ENCODE results near the gene FN1.

Gene FN1

GRCh38 chr2:215382480-215382879 is 53.4 kb downstream of the FN1 start:
- DNase-seq (ENCODE audit: low spot score): no peak

GRCh38 chr2:215382011-215382410 is 53.9 kb downstream of the FN1 start:
- no peak for DNase-seq (ENCODE audit: low spot score)

- no peak for DNase-seq (ENCODE audit: low spot score)
Measured at GRCh38 chr2:215380699-215381098, 55.2 kb downstream of the FN1 start.

GRCh38 chr2:215379948-215380347 is 55.9 kb downstream of the FN1 start:
- DNase-seq (ENCODE audit: low spot score): no peak

GRCh38 chr2:215379039-215379438 is 56.8 kb downstream of the FN1 start:
- DNase-seq (ENCODE audit: low spot score): no peak

GRCh38 chr2:215378045-215378444 is 57.8 kb downstream of the FN1 start:
- no peak for DNase-seq (ENCODE audit: low spot score)

- DNase-seq (ENCODE audit: low spot score): no peak
Measured at GRCh38 chr2:215377283-215377682, 58.6 kb downstream of the FN1 start.

GRCh38 chr2:215376103-215376780 is 59.6 kb downstream of the FN1 start:
- no peak for DNase-seq (ENCODE audit: low spot score)

- no peak for DNase-seq (ENCODE audit: low spot score)
Measured at GRCh38 chr2:215375467-215375830, 60.4 kb downstream of the FN1 start.

GRCh38 chr2:215374642-215375466 is 61.0 kb downstream of the FN1 start:
- DNase-seq (ENCODE audit: low spot score): no peak

GRCh38 chr2:215374002-215374401 is 61.9 kb downstream of the FN1 start:
- DNase-seq (ENCODE audit: low spot score): no peak

GRCh38 chr2:215372968-215373649 is 62.8 kb downstream of the FN1 start:
- no peak for DNase-seq (ENCODE audit: low spot score)

GRCh38 chr2:215371915-215372897 is 63.7 kb downstream of the FN1 start:
- no peak for DNase-seq (ENCODE audit: low spot score)

GRCh38 chr2:215370112-215370965 is 65.5 kb downstream of the FN1 start:
- no peak for DNase-seq (ENCODE audit: low spot score)

- no peak for DNase-seq (ENCODE audit: low spot score)
Measured at GRCh38 chr2:215369181-215369760, 66.6 kb downstream of the FN1 start.

GRCh38 chr2:215368493-215368809 is 67.4 kb downstream of the FN1 start:
- DNase-seq (ENCODE audit: low spot score): no peak

GRCh38 chr2:215367662-215368492 is 68.0 kb downstream of the FN1 start:
- no peak for DNase-seq (ENCODE audit: low spot score)

- no peak for DNase-seq (ENCODE audit: low spot score)
Measured at GRCh38 chr2:215366440-215367032, 69.3 kb downstream of the FN1 start.

- no peak for DNase-seq (ENCODE audit: low spot score)
Measured at GRCh38 chr2:215365184-215365658, 70.6 kb downstream of the FN1 start.

All from kidney capillary endothelial cell (primary cell).